PC-3 (cell line): Measurements from ENCODE around the gene EXOC8. TPM values are rescaled to one million over a fixed set of nuclear protein-coding genes. Genes with fewer than 3 reads are reported as not detected.
A peak's percentile ranks its signal among the peaks of the same experiment; 100 is the strongest.

Experiments
- ATAC-seq: fragments of 200-7000 bp; cut with Tn5 transposase; 2 replicates; pipeline ENCODE4 v1.9.1; 2020; ENCODE audit warnings: mild to moderate bottlenecking, moderate library complexity
- Bru-seq: library from RNA; stranded (reverse); fragments of 400-500 nt; gene quantifications from one replicate; lab custom pipeline; 2021; lab: Mats Ljungman, UMichigan
- BruChase-seq, 2 experiments: library from RNA; stranded (reverse); fragments of 400-500 nt; gene quantifications; one replicate each; lab custom pipeline; 2021; lab: Mats Ljungman, UMichigan
- BruUV-seq: library from RNA; stranded (reverse); fragments of 400-500 nt; replicated peaks from 2 replicates; lab custom pipeline; 2021; lab: Mats Ljungman, UMichigan
- CTCF ChIA-PET: fragments of 300-600 bp; sonication (Branson Sonifier 250); formaldehyde crosslinking; loops from one replicate; lab custom pipeline; 2022; ENCODE audit warnings: antibody characterized with exemption; lab: Charles Lee
- POLR2A ChIA-PET: fragments of 300-600 bp; sonication (Branson Sonifier 250); formaldehyde crosslinking; loops from one replicate; lab custom pipeline; 2022; ENCODE audit warnings: antibody characterized with exemption; ENCODE audit not compliant: unreplicated experiment; lab: Charles Lee
- DNase-seq: peaks from one replicate; pipeline ENCODE4 v3.0.0-alpha.2; 2015
- H2AFZ ChIP-seq: fragments of 300-600 bp; sonication (generic); 2 replicates; pipeline ENCODE4 v1.6.0; 2016; ENCODE audit warnings: antibody characterized with exemption, low read length
- H3F3A ChIP-seq: fragments of 300-600 bp; sonication (generic); one replicate; pipeline ENCODE4 v1.6.0; 2017; ENCODE audit warnings: antibody characterized with exemption, low read length, control low read depth, mild to moderate bottlenecking; ENCODE audit not compliant: unreplicated experiment
- H3K27ac ChIP-seq: fragments of 300-600 bp; sonication (generic); 2 replicates; pipeline ENCODE4 v1.5.1; 2016; ENCODE audit warnings: mild to moderate bottlenecking, low read length
- H3K27me3 ChIP-seq: fragments of 300-600 bp; sonication (generic); 2 replicates; pipeline ENCODE4 v1.6.1; 2016; ENCODE audit warnings: low read length, mixed read lengths
- H3K36me3 ChIP-seq: fragments of 300-600 bp; sonication (generic); 2 replicates; pipeline ENCODE4 v1.6.1; 2016; ENCODE audit warnings: low read depth, mixed run types, low read length, mixed read lengths
- H3K4me1 ChIP-seq: fragments of 300-600 bp; sonication (generic); 2 replicates; pipeline ENCODE4 v1.5.1; 2016; ENCODE audit warnings: low read length; ENCODE audit not compliant: insufficient read depth
- H3K4me2 ChIP-seq: fragments of 300-600 bp; sonication (generic); 2 replicates; pipeline ENCODE4 v1.6.0; 2016; ENCODE audit warnings: low read length
- H3K4me3 ChIP-seq: fragments of 300-600 bp; sonication (generic); 2 replicates; pipeline ENCODE4 v1.5.1; 2016; ENCODE audit warnings: mild to moderate bottlenecking, low read length, mixed read lengths
- H3K79me2 ChIP-seq: fragments of 300-600 bp; sonication (generic); 2 replicates; pipeline ENCODE4 v1.6.1; 2017; ENCODE audit warnings: low read length, mixed read lengths
- H3K9ac ChIP-seq: fragments of 300-600 bp; sonication (generic); 2 replicates; pipeline ENCODE4 v1.6.0; 2016; ENCODE audit warnings: mild to moderate bottlenecking, low read length
- H3K9me2 ChIP-seq: fragments of 300-600 bp; sonication (generic); replicated peaks from 2 replicates; pipeline ENCODE4 v1.6.1; 2016; ENCODE audit warnings: mixed run types, low read length, mixed read lengths
- H3K9me3 ChIP-seq: fragments of 300-600 bp; sonication (generic); 2 replicates; pipeline ENCODE4 v1.6.1; 2016; ENCODE audit warnings: low read length, mixed read lengths
- H4K20me1 ChIP-seq: fragments of 300-600 bp; sonication (generic); 2 replicates; pipeline ENCODE4 v1.6.1; 2016; ENCODE audit warnings: low read length, mixed read lengths
- EZH2 ChIP-seq: fragments of 300-600 bp; sonication (generic); IDR thresholded peaks from one replicate; pipeline ENCODE4 v1.6.1; 2017; ENCODE audit warnings: antibody characterized with exemption, mild to moderate bottlenecking, low read length; ENCODE audit not compliant: unreplicated experiment
- EZH2phosphoT487 ChIP-seq: fragments of 300-600 bp; sonication (generic); IDR thresholded peaks from 2 replicates; pipeline ENCODE4 v1.6.1; 2018; ENCODE audit warnings: mild to moderate bottlenecking, antibody characterized with exemption, low read length, borderline replicate concordance
- intact Hi-C: fragments of 100-400 bp; cut with micrococcal nuclease; formaldehyde crosslinking; loops from 2 replicates; pipeline ENCODE4 v1.9.0; 2023
- long read RNA-seq: library from polyadenylated mRNA; unstranded; transcript quantifications from one replicate; pipeline ENCODE4 v2.0.0, GENCODE V29; 2021; ENCODE audit not compliant: unreplicated experiment
- total RNA-seq: library from RNA; depleted of rRNA; stranded (reverse); fragments of >200 nt; gene quantifications from 2 replicates; pipeline ENCODE4 v1.2.3, GENCODE V29; 2014; rRNA removed
- TF ChIP-seq, protein P1 (sequence below): fragments of 300-600 bp; sonication (generic); conservative IDR thresholded peaks from 2 replicates; pipeline ENCODE4 v1.5.1; 2017; ENCODE audit warnings: antibody characterized with exemption, low read depth, mild to moderate bottlenecking, low read length

The EXOC8 gene, protein sequence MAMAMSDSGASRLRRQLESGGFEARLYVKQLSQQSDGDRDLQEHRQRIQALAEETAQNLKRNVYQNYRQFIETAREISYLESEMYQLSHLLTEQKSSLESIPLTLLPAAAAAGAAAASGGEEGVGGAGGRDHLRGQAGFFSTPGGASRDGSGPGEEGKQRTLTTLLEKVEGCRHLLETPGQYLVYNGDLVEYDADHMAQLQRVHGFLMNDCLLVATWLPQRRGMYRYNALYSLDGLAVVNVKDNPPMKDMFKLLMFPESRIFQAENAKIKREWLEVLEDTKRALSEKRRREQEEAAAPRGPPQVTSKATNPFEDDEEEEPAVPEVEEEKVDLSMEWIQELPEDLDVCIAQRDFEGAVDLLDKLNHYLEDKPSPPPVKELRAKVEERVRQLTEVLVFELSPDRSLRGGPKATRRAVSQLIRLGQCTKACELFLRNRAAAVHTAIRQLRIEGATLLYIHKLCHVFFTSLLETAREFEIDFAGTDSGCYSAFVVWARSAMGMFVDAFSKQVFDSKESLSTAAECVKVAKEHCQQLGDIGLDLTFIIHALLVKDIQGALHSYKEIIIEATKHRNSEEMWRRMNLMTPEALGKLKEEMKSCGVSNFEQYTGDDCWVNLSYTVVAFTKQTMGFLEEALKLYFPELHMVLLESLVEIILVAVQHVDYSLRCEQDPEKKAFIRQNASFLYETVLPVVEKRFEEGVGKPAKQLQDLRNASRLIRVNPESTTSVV
- total RNA-seq (14.0 and 14.9 TPM in 2 replicates), Bru-seq, nascent RNA (percentile 89 among the genes with signal in this experiment), BruChase-seq, experiment 1, labeled RNA remaining after a 6-hour chase (percentile 97 among the genes with signal in this experiment), BruChase-seq, experiment 2, labeled RNA remaining after a 2-hour chase (percentile 99 among the genes with signal in this experiment)
- long read RNA-seq, full-length matches to known transcripts = 21 of 21 reads
- long read RNA-seq, partial matches to known transcripts = 0 of 21 reads
- long read RNA-seq, other reads (novel, unspliced or antisense) = 0 of 21 reads

DNA sequence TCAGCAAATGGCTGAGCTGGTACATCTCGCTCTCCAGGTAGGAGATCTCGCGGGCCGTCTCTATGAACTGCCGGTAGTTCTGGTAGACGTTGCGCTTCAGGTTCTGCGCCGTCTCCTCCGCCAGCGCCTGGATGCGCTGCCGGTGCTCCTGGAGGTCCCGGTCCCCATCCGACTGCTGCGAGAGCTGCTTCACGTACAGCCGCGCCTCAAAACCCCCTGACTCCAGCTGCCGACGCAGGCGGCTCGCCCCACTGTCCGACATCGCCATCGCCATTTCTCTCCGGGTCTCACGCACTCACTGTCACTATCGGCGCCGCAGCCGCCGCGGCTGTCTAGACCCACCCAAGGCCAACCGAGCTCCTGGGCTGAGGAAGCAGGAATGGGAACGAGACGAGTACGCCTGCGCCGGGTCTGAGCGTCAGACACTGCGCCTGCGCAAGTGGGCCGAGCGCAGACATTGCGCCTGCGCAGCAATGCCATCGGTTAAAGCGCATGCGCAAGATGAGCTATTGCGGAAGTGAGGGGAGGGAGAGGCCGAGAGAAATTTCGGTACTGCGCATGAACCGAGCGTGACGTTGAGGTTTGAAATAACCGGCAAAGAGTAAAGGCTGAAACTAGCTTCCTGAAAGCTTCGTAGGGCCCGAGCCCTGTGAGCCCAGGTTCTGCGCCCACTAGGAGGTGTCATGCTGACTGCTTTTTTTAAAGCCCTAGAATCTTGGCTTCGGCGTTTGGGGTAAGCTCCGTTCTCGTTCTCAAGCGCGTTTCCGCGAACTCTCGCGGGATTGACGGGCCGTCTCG, at the start of gene EXOC8:
Gene EXOC8, minus strand, starts transcription at position 381 of the 798 bp plus-strand sequence. Its CDS starts 107 bp downstream, at position 274.
- Histone ChIP-seq H3K4me2 (peak within 1 kb of the TSS; percentile 99), H3K27ac (peak within 1 kb of the TSS; percentile 94), H4K20me1 (peaks cover 41% of the 10 kb centered on the region), H2AFZ (peak within 1 kb of the TSS; percentile 89), H3K4me3 (peak within 1 kb of the TSS; percentile 95), H3K4me1 (peaks cover 14% of the 10 kb centered on the region), H3F3A (no peaks in the 10 kb centered on the region), H3K9me3 (no peaks in the 10 kb centered on the region), H3K9ac (peak within 1 kb of the TSS; percentile 95), H3K79me2 (peaks cover 92% of the 10 kb centered on the region), H3K36me3 (peaks cover 9% of the 10 kb centered on the region; the same call in 1 of the 2 replicates), H3K9me2 (no peaks in the 10 kb centered on the region), H3K27me3 (no peaks in the 10 kb centered on the region)
- TF ChIP-seq EZH2phosphoT487 = no peak
- TF ChIP-seq, protein P1, sequence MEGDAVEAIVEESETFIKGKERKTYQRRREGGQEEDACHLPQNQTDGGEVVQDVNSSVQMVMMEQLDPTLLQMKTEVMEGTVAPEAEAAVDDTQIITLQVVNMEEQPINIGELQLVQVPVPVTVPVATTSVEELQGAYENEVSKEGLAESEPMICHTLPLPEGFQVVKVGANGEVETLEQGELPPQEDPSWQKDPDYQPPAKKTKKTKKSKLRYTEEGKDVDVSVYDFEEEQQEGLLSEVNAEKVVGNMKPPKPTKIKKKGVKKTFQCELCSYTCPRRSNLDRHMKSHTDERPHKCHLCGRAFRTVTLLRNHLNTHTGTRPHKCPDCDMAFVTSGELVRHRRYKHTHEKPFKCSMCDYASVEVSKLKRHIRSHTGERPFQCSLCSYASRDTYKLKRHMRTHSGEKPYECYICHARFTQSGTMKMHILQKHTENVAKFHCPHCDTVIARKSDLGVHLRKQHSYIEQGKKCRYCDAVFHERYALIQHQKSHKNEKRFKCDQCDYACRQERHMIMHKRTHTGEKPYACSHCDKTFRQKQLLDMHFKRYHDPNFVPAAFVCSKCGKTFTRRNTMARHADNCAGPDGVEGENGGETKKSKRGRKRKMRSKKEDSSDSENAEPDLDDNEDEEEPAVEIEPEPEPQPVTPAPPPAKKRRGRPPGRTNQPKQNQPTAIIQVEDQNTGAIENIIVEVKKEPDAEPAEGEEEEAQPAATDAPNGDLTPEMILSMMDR = no peak
- no peak for TF ChIP-seq EZH2
- BruUV-seq = TSS peak; percentile 37
- ChIA-PET CTCF (no interaction called here), POLR2A (interaction anchor here (0.6 to 0.9 kb wide), 5 partner anchors 17 to 265 kb away, joined by 3 to 7 read pairs (median 4); no protein-coding TSS in a partner anchor)
- intact Hi-C loops = loop anchor here (2.0 to 10.0 kb wide), 2 partner anchors 95 to 363 kb away; partner anchors contain the start of genes ARV1 and TTC13
- ATAC-seq (peak; percentile 72), DNase-seq (peak; percentile 100)

DNA sequence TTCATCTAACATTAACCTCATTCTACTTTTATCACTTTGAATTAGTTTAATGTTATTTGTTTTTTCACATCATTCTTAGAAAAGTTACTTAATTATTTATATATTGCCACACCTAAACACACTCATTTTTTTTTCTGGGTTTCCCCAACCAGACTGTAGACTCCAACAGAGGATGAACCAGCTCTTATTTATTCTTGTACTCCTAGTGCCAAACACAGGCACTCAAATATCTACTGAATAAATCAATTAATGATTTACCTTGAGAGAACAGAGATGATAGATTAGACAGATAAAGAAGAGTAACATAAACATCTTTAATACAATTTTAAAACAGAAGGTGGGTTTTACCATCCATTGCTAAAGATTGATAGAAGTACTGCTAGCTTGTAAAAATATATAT, 48.8 kb upstream of the EXOC8 start:
- DNase-seq = no peak

More for the DNA sequence above, 48.8 kb upstream of the EXOC8 start:
- H3K4me1 ChIP-seq = peaks cover 54% of the 10 kb centered on the region
- no peak overlapping the region for H3K9ac ChIP-seq
- peaks cover 12% of the 10 kb centered on the region; the same call in 1 of the 2 replicates for H4K20me1 ChIP-seq
- peaks cover 5% of the 10 kb centered on the region for H3F3A ChIP-seq
- ATAC-seq = no peak
- peaks cover 94% of the 10 kb centered on the region for H3K79me2 ChIP-seq
- CTCF ChIA-PET = no interaction called here
- peak overlapping the region; percentile 68 for H3K27ac ChIP-seq
- BruUV-seq = no TSS peak
- no peaks in the 10 kb centered on the region for H3K9me2 ChIP-seq
- POLR2A ChIA-PET = no interaction called here
- intact Hi-C loops = no loop called here
- H3K36me3 ChIP-seq = no peaks in the 10 kb centered on the region
- H3K27me3 ChIP-seq = no peaks in the 10 kb centered on the region
- no peak overlapping the region for H3K4me3 ChIP-seq
- H2AFZ ChIP-seq = no peak overlapping the region
- no peak for TF ChIP-seq EZH2
- TF ChIP-seq, protein P1 = no peak
- TF ChIP-seq EZH2phosphoT487 = no peak
- H3K9me3 ChIP-seq = no peaks in the 10 kb centered on the region
- no peak overlapping the region; the same call in 1 of the 2 replicates for H3K4me2 ChIP-seq
